ENCODE data around the gene JSRP1.

Gene JSRP1

DNA sequence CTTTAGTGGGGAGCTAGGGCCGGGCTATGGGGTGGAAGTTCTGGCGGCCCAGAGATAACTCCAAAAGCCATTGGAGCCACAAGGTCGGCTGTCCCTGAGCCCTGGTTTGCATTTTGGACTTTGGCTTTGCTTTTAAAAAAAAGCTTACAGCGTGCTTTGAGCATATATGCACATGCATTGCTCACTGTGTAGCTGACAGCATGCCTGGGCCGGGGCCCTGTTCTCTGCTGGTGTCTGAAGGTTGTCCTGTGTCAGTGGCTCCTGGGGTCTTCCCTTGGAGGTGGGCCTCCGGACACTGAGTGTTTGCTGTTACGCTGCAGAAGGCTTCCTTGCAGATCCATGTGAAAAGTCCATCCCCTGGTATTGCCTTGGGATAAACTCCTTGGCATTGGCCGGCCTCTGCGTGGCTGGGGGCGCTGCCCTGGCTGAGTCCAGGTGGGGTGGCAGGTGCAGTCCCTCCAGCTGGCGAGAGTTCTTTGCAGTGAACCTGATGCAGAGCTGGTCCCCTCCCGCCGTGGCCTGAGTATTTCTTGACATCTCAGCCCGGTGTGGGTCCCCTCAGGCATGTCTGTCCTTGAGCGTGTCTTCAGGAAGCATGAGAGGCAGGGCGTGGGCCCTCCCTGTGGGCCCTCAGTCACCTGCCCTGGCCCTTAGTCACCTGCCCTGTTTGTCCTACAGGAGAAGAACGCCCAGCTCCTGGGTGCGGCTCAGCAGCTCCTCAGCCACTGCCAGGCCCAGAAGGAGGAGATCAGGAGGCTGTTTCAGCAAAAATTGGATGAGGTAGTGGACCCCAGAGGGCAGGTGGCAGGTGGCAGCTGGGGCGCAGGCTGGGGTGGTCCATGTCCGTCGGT lies 43.1 kb downstream of the JSRP1 start:
- no peak for DNase-seq

DNA sequence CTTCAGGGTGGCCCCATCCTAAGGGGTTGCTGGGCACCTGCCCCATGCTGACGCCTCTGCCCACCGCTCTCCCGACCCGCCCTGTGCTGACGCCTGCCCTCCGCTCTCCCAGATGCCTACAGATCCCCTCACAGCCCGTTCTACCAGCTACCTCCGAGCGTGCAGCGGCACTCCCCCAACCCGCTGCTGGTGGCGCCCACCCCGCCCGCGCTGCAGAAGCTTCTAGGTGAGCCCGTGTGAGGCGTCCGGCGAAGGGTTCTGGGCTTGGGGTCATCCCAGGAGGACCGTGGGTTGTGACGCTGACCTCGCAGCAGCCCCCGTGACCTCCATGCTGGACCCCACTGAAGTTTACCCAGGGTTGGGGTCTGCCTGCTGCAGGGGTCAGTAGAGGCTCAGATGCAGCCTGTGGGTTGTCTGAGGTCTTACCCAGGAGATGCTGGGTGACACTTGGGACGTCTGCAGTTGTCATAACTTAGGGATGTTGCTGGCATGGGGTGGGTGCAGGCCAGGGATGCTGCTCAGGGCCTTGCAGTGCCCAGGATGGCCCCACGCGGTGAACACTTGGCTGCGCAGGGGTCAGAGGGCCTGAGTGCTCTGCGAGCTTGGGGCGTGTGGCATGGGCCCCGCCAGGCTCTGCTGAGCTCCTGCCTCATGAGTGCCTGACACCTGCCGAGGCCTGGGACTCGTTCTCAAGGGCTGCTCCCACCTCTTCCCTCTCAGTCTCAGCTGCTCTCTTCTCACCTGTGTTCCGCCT lies 45.1 kb downstream of the JSRP1 start:
- DNase-seq, result no peak

DNA sequence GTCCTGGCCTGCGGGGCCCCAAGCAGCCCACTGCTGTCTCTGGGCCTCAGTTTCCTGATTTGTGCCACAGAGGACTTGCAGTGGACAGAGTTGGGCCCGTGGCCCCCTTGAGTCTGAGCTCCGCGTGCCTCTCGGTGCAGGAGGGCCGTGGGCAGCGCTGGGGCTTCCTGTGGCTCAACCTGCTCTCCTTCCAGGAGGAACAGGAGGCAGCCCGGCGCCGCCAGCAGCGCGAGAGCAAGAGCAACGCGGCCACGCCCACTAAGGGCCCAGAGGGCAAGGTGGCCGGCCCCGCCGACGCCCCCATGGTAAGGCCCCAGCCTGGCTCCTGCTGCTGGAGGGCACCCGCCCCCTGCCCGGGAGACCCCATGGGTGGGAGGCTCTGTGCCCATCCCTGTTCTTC lies 46.0 kb downstream of the JSRP1 start:
- DNase-seq, result no peak

DNA sequence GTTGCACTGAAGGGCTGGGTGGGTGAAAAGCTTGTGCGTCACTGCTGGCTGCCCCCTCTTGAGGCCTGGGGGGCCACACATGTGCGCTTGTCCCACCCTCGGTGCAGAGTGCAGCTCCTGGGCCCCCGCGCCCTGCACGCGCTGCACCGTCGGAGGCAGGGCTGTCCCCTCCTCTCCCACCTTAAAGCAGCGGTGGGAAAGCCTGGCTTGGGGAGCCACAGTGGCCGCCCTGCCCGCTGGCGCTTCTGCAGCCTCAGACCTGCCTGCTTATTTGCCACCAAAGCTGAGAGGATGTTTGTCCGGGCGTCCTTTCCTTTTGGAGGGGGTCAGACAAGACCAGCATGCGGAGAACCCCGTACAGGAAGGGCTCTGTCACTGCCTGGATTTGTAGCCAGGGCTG lies 46.8 kb downstream of the JSRP1 start:
- no peak for DNase-seq

DNA sequence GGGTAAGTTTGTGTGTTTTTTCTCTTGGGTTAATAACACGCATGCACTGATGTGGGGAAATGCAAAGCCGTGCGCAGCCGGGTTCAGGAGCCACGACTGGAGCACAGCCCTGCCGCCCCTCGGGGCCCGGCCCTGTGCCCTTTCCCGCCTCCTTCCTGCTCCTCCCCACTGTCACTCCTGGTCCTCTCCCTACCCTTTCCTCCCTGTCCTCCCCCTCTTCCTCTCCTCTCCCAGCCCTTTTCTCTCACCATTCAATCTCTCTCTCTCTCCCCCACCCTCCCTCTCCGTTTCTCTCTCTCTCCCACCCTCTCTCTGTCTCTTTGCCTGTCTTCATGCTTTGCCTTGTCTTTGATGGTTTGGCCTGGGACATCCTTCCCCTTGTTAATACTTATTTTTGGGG lies 47.2 kb downstream of the JSRP1 start:
- DNase-seq, result no peak

DNA sequence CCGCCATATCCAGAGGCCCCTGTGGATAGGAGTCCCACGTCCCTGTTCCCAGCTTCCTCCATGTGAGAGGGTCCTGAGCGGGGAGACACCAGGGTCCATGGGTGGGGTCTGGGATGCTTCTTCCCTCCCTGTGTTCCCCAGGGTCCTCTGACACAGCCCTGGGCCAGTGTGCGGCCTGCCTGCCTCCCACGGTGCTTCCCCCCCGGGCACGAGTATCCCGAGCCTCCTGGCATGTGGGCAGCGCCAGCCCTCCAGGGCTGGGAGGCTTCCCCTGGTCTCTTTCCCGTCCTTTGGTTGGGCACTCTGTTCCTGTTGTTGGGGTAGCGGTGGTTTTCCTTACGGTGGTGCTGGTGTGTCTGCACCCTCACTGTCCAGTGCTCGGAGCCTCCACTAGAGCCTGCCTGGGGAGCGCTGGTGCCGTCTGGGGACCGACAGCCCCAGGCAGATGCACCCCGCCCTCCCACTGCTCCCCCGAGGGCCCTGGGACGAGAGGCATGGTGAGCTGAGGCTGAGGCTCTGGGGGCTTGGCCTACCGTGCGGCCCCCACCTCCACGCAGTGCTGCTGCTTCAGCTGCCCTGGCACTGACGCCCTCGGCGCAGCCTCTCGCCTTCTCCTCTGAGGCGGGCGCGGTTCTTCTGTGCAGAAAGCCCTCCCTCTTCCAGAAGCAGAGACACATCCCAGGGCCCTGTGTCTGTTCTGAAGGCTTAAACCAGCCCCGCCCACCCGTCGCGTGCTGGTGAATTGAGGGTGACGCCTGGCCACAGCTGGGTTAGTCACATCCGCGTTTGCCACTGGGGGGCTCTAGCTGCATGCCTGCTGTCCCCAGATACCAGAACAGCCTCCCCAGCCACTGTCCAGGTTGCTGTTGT lies 48.0 kb downstream of the JSRP1 start:
- DNase-seq, result peak; percentile 77

DNA sequence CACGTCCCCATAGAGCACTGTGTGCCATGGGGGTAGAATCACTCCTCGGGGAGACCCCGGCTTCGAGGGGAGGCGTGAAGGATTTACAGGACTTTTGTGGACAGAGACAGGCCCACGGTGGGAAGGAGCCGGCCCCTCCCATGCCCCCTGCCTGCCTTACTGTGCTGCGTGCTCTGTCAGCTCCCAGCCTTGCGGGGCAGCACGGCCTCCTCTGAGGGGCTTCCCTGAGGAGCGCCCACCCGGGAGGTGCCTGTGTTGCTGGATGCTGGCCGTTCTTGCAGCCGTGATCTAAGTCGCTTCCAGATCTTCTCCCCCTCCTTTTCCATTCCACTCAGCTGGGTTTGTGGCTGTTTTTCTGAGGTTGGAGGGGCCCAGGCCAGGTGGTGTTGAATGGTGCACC lies 49.2 kb downstream of the JSRP1 start:
- no peak for DNase-seq

DNA sequence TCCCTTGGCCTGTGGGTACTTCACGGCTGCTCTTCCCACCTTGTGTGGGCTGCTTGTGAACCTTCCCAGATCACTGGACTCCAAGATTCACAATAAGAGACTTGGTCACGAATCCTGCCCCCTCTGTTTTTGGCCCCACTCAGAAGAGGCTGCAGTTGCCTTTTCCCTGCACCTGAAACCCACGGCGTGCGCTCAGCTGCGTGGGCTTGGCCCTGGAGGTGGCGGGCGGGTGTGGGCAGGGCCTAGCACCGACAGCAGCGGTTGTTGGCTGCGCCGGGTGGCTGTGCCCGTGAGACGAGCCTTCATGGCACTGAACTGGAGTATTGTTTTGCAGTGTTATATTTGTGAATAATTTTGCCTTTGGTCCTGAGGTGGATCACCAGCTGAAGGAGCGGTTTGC lies 53.9 kb downstream of the JSRP1 start:
- no peak for DNase-seq
